Esophagus (tissue), 2 donors: ENCODE data around the gene MRPL58. TPM values are rescaled to one million over a fixed set of nuclear protein-coding genes. Genes with fewer than 3 reads are reported as not detected.
"Not testable (repeated sequence)": the region's sequence is repeated elsewhere in the genome, so short reads cannot be mapped to it uniquely, and the experiment has no call there.

Source experiments
- H3K27ac ChIP-seq, 2 donors: one replicate each; pipeline ENCODE4 v1.5.1; 2013; ENCODE audit warnings: low read depth in 2 of 2, mild to moderate bottlenecking in 2 of 2, inconsistent platforms in 1 of 2, low read length in 1 of 2, moderate library complexity in 1 of 2
- H3K27me3 ChIP-seq, 2 donors: one replicate each; pipeline ENCODE4 v1.6.1; 2013; ENCODE audit warnings: low read length in 2 of 2, control low read depth in 1 of 2, mild to moderate bottlenecking in 1 of 2; ENCODE audit not compliant: insufficient read depth in 2 of 2, control insufficient read depth in 1 of 2
- H3K36me3 ChIP-seq, 2 donors: one replicate each; pipeline ENCODE4 v1.6.1; 2013; ENCODE audit warnings: low read length in 1 of 2; ENCODE audit not compliant: control insufficient read depth in 2 of 2, insufficient read depth in 2 of 2
- H3K4me1 ChIP-seq, 2 donors: one replicate each; pipeline ENCODE4 v1.6.1; 2013; ENCODE audit warnings: low read length in 1 of 2; ENCODE audit not compliant: control insufficient read depth in 2 of 2, insufficient read depth in 2 of 2
- H3K4me3 ChIP-seq, 2 donors: one replicate each; pipeline ENCODE4 v1.5.1; 2013; ENCODE audit warnings: low read length in 2 of 2, mild to moderate bottlenecking in 2 of 2, low read depth in 1 of 2, moderate library complexity in 1 of 2
- H3K9me3 ChIP-seq, 2 donors: one replicate each; pipeline ENCODE4 v1.6.1; 2013; ENCODE audit warnings: mild to moderate bottlenecking in 2 of 2, low read depth in 1 of 2, low read length in 1 of 2, moderate library complexity in 1 of 2; ENCODE audit not compliant: control insufficient read depth in 2 of 2, insufficient read depth in 1 of 2
- WGBS, 2 donors: extraction: QIAGEN DNeasy Blood & Tissue Kit; methylation state at CpG; one replicate each; pipeline ENCODE4 v1.1.7; 2013; 5-methylcytosine and 5-hydroxymethylcytosine counted together
- polyA plus RNA-seq, 2 donors: library from polyadenylated mRNA; stranded (reverse); fragments of 200-250 nt; gene quantifications; one replicate each; pipeline ENCODE4 v1.2.3, GENCODE V29; 2013
- donor health status: healthy with polysubstance abuse.
- donor health status: Bipolar disorder and iron deficiency.

Gene MRPL58
- polyA plus RNA-seq, 2 donors = 31.8 to 42.4 TPM

GRCh38 chr17:74982663-74983313 is 29.7 kb upstream of the MRPL58 start:
- H3K36me3 ChIP-seq, H3K4me1 ChIP-seq, H3K9me3 ChIP-seq, H3K27me3 ChIP-seq: not testable (repeated sequence)
- Histone ChIP-seq H3K4me3 (peak overlapping the region; percentile 52 to 75), H3K27ac (peak overlapping the region; percentile 80 to 84)
- WGBS, 2 donors = 31 to 32% methylated on average over 14 of the region's 14 CpGs

DNA sequence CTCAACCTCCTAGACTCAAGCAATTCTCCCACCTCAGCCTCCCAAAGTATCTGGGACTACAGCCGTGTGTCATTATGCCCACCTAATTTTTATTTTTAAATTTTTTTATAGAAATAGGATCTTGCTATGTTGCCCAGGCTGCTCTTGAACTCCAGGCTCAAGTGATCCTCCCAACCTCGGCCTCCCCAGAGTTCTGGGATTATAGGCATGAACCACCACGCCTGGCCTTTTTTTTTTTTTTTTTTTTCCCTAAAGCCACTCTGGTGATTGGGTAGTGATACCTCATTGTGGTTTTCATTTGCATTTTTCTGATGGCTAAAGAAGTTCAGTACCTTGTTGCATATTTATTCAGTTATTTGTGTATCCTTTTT is 26.3 kb upstream of the MRPL58 start:
- Histone ChIP-seq H3K27me3 (no peaks in the 10 kb centered on the region), H3K36me3 (no peaks in the 10 kb centered on the region), H3K9me3 (no peaks in the 10 kb centered on the region), H3K27ac (no peak overlapping the region), H3K4me3 (no peak overlapping the region), H3K4me1 (peaks cover 4 to 16% of the 10 kb centered on the region in 2 donors)
- 85 to 90% methylated on average over 3 of the region's 3 CpGs for WGBS, 2 donors

DNA sequence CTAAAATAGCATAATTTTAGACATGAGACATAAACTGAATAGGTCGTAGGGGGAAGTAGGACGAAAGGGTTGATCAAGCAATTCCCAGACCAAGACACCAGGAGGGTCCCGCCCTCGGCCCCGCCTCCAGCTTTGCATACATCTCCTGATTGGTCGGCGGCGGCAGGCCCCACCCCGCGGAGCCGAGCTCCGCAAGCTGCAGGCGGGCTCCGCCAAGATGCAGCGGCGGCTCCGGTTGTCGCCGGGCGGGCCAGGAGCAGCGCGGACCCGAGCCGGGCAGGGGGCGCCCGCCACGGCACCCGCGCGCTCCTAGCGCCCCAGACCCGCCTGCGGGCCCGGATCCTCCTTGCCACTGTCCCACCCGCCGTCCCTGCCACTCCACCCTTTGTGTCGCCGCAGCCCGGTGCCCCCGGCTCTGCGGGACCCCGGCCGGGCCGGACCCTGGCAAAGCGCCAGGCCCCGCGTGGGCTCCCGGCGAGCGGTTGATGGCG is 25.0 kb upstream of the MRPL58 start, which contains the start of gene CDR2L:
TSS of gene CDR2L (plus strand) at position 215 of the 491 bp plus-strand sequence. CDS start 412 bp downstream, outside the sequence.
- WGBS, 2 donors = 1% methylated on average over 34 to 51 of the region's 51 CpGs
- Histone ChIP-seq H3K27me3 (no peaks in the 10 kb centered on the region), H3K4me1 (peaks cover 7 to 17% of the 10 kb centered on the region in 2 donors), H3K9me3 (no peaks in the 10 kb centered on the region), H3K27ac (peak within 1 kb of the TSS; percentile 85 to 93), H3K4me3 (peak within 1 kb of the TSS; percentile 75 to 88), H3K36me3 (no peaks in the 10 kb centered on the region)

- peak overlapping the region; percentile 75 to 88 for H3K4me3 ChIP-seq
- H3K9me3 ChIP-seq = no peaks in the 10 kb centered on the region
- peaks cover 9 to 19% of the 10 kb centered on the region in 2 donors for H3K4me1 ChIP-seq
- H3K27ac ChIP-seq = peak overlapping the region; percentile 85 to 93
- no peaks in the 10 kb centered on the region for H3K27me3 ChIP-seq
- H3K36me3 ChIP-seq = no peaks in the 10 kb centered on the region
- 2% methylated on average over 67 to 76 of the region's 76 CpGs for WGBS, 2 donors
These were observed 24.4 kb upstream of the MRPL58 start for GRCh38 chr17:74987909-74988711.

- WGBS, 2 donors = 84 to 87% methylated on average over 10 of the region's 10 CpGs
- H3K36me3 ChIP-seq = no peaks in the 10 kb centered on the region
- no peak overlapping the region for H3K27ac ChIP-seq
- peaks cover 9 to 22% of the 10 kb centered on the region in 2 donors for H3K4me1 ChIP-seq
- H3K27me3 ChIP-seq = no peaks in the 10 kb centered on the region
- no peak overlapping the region for H3K4me3 ChIP-seq
- no peaks in the 10 kb centered on the region for H3K9me3 ChIP-seq
These were observed 21.8 kb upstream of the MRPL58 start for GRCh38 chr17:74990581-74991105.

DNA sequence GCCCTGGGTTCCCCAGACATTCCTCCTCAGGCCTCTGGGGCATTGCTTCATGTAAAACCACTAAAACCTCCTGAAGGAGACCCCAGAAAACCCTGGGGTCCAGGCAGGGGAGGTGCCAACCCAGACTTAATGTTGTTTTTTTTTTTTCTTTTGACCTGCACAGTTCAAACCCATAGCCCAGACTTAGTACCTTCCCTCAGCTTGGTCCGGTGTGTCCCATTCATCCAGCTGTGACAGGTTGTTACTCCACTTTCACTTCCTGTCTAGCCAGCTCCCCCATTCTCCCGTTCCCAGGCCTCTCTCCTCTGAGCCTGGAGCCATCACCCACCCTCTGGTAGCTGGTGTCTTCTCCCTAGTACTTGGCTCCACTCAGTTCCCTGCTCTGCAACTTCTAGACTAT is 20.2 kb upstream of the MRPL58 start:
- WGBS, 2 donors = 34 to 42% methylated on average over 2 of the region's 2 CpGs

GRCh38 chr17:74994440-74994839 is 18.0 kb upstream of the MRPL58 start:
- Histone ChIP-seq H3K9me3 (no peaks in the 10 kb centered on the region), H3K4me3 (no peak overlapping the region), H3K36me3 (peaks cover 0 to 3% of the 10 kb centered on the region in 2 donors), H3K27ac (no peak overlapping the region), H3K4me1 (peaks cover 5 to 13% of the 10 kb centered on the region in 2 donors), H3K27me3 (no peaks in the 10 kb centered on the region)
- WGBS, 2 donors = 77 to 89% methylated on average over 7 of the region's 7 CpGs

More for the DNA sequence above, 20.2 kb upstream of the MRPL58 start:
- Histone ChIP-seq H3K27ac (peak overlapping the region; percentile 69 to 82), H3K4me3 (no peak overlapping the region), H3K36me3 (no peaks in the 10 kb centered on the region), H3K4me1 (peaks cover 9 to 22% of the 10 kb centered on the region in 2 donors), H3K9me3 (no peaks in the 10 kb centered on the region), H3K27me3 (no peaks in the 10 kb centered on the region)

DNA sequence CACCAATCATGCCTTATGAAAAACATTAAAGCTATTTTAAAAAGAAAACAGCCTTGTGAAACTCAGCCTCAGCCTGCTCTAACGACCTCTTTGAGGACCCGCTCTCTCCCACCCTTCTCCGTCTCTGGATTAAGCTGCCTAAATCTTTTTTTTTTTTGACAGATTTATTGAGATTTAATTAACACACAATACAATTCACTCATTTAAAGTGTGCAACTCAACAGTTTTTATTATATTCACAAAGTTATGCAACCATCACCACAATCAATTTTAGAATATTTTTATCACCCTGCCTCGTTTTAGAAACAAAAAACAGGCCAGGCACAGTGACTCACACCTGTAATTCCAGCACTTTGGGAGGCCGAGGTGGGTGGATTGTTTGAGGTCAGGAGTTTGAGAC is 16.6 kb upstream of the MRPL58 start:
- no peak overlapping the region for H3K27ac ChIP-seq
- WGBS, 2 donors = 74 to 75% methylated on average over 5 of the region's 5 CpGs

GRCh38 chr17:74998783-74999182 is 13.7 kb upstream of the MRPL58 start:
- 83 to 85% methylated on average over 6 of the region's 6 CpGs for WGBS, 2 donors
- Histone ChIP-seq H3K9me3 (no peaks in the 10 kb centered on the region), H3K27me3 (no peaks in the 10 kb centered on the region), H3K27ac (no peak overlapping the region), H3K36me3 (peaks cover 0 to 27% of the 10 kb centered on the region in 2 donors), H3K4me1 (peaks cover 0 to 1% of the 10 kb centered on the region in 2 donors), H3K4me3 (no peak overlapping the region)

More for the DNA sequence above, 16.6 kb upstream of the MRPL58 start:
- Histone ChIP-seq H3K36me3 (peaks cover 0 to 4% of the 10 kb centered on the region in 2 donors), H3K27me3 (no peaks in the 10 kb centered on the region), H3K9me3 (no peaks in the 10 kb centered on the region), H3K4me1 (peaks cover 5 to 13% of the 10 kb centered on the region in 2 donors), H3K4me3 (no peak overlapping the region)
